GM19463 (cell line): Measurements from ENCODE around the gene GAL3ST1.
"Not testable (repeated sequence)": the region's sequence is repeated elsewhere in the genome, so short reads cannot be mapped to it uniquely, and the experiment has no call there.

Experiments used
- ATAC-seq: cut with Tn5 transposase; IDR thresholded peaks from one replicate; pipeline ENCODE4 v1.9.1; 2021; ENCODE audit warnings: mild to moderate bottlenecking, moderate library complexity; ENCODE audit not compliant: unreplicated experiment

Gene GAL3ST1

GRCh38 chr22:30596886-30597285 is 22.4 kb upstream of the GAL3ST1 start:
- ATAC-seq, result no peak

DNA sequence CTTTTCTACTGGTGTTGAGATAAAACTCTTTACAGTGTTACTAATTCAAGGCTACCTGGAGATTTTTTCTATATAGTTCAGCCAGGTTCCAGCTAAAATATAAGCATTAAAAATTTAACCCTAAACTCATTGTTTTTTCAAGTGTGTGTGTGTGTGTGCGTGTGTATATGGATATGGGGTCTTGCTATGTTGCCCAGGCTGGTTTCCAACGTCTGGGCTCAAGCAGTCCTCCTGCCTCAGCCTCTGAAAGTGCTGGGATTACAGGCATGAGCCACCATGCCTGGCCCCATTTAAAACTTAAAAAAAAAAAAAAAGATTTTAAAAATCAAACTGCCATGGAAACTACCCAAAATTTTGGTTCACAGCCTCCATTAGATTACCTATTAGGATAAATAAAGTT is 21.7 kb upstream of the GAL3ST1 start:
- no peak for ATAC-seq

- not testable (repeated sequence) for ATAC-seq
Measured at GRCh38 chr22:30592360-30592713, 17.9 kb upstream of the GAL3ST1 start.

DNA sequence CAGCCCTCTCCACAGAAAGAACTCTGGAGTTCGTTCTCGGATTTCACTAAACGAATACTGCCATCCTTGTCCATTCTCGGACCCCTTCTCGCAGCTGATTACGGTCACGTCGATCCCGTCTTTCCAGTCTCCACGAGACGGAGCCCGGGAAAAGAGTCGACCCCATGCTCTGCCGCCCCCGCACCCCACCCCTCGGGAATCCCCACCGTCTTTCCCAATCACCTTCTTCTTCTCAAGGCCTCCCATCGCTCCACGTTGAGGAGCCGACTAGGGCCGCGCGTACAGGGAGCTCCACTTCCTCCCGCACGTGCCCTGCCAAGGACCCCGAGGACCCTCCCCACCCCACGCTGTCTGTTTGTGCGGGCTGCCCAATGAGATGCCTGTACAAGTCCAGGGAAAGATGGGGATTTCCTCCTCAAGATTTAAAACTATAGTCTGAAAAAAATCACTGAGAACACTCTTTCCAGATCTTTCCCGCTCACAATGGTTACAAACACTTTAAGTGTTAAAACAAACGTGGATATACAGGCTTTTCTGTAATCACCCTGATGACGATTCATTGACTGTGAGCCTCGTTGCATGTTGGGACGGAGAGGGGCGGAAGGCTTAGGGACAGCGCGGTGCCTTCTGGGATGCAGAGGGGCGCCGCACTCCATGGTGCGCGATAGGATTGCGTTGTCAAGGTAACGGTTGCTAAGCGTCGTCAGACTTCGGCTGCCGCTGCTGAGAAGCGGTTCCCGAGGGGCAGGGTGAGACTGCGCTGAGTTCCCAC is 17.3 kb upstream of the GAL3ST1 start, which contains the start of gene PES1:
PES1 (minus strand) TSS at position 323 of the 772 bp plus-strand sequence; CDS start at position 246, 77 bp downstream.
- peak; percentile 98 for ATAC-seq

DNA sequence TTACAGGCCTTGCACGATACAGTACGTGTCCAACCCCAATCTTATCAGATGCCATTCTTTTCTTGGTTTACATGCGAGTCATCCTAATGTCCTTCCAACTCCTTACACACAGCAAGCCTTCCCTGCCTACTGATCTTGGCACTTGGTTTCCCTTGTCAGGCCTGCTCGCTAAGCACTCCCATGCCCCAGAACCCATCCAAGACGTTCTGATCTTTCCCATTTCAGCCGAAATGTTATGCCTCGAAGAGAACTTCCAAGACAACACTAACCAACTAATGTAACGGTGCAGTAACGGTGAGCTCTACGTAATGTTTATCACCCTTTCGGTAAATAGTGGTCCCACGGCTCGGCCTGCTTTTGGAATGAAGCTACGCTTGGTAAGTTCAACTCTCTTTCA is 16.7 kb upstream of the GAL3ST1 start:
- ATAC-seq, result no peak

DNA sequence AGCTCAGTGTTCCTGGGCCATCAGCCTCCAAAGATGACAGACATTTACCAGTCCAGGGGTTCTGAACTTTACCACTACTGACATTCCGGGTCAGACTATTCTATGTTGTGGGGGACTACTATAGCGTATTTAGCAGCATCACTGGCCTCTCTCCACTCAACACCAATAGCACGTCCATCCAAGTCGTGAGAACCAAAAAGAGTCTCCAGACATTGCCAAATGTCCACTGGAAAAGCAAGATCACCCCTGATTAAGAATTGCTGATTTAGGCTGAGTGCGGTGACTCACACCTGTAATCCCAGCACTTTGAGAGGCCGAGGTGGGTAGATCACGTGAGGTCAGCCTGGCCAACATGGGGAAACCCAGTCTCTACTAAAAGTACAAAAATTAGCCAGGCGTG is 11.9 kb upstream of the GAL3ST1 start:
- ATAC-seq, result no peak

DNA sequence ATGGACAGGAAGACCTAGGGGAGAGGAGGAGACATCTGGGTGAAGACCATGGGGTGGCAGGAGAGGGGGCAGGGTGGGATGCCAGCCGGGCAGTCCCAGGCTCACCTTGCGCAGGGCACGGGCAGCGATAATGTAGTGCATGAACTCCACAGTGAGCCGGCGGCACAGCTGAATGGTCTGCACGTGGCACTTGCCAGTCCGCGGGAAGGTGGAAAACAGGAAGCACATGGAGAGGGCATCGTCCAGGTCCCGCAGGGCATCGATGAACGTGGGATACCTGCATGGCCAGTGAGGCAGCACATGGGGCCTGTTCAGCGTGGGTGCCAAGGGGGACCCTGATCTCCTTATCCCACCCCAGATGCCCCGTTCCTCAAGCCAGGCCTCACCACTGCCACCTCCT is 10.0 kb upstream of the GAL3ST1 start:
- no peak for ATAC-seq

DNA sequence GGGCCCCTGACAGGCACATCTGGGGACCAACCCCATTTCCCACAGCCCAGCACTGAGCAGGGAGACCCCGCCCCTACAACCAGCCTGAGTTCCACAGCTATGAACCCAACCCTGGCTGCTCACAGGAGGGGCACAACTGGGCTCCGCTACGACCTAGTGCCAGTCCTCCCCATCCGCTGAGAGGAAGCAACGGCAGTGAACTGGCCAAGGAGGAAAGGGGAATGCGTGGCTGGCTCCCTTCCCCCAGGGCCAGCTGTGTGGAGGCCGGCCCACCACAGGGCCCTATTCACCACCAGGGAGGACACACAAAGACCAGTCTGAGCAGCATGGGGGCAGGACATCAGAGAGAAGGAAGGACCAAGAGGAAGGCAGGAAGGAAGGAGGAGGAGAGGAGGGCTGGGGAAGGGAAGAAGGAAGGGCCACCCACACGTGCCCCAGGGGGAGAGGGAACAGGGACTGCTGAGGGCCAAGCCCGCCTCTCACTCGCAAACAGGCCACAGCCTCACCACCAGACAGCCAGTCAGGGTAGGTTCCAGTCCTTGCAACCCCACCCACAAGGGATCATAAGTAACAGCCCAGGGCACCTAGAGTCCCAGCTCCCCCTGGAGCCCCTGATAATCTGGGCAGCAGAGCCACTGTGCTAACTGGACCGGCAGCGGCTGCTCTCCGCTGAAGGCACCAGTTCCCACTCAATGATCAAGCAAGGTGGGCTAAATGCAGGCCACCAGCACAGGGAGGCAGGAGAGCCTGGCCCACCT is 8.5 kb upstream of the GAL3ST1 start:
- ATAC-seq, result no peak

GRCh38 chr22:30582051-30582450 is 7.6 kb upstream of the GAL3ST1 start:
- no peak for ATAC-seq

- no peak for ATAC-seq
Measured at GRCh38 chr22:30580896-30581295, 6.4 kb upstream of the GAL3ST1 start.

DNA sequence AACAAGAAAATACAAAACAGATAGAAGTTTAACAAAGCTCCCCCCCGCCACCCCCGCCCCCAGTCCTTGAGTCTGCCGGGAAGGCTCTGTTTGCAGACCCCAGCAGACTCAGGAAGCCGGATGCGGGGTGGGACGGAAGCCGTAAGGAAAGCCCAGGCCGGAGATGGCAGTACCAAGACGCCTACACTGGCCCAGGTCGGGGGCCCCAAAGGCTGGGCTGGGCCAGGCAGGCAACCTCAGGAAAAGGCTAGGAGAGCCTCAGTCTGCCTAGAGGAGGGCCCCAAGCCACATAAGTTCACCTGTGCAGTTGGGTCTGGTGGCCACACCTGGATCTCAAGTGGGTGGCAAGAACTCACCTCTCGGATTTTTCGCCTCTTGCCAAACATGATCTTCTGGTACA is 4.0 kb upstream of the GAL3ST1 start:
- ATAC-seq, result no peak

DNA sequence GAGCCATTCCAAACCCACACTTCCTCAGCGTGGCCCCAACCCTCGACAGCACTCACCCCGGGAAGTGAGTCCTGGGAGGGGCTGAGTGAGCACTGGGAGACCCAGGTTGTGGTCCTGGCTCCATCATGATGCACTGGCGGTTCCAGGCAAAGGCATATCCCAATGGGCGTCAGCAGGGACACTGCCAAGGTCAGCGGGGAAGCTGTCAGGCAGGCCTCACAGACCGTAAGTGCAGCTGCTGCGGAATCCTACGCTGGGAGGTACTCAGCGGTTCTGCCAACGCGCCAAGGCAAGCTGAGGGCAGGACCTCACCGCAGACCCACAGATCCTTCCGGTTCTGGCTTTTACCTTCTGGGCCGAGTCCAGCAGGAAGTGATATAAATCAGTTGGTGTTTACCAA is 1.4 kb upstream of the GAL3ST1 start:
- ATAC-seq, result no peak

DNA sequence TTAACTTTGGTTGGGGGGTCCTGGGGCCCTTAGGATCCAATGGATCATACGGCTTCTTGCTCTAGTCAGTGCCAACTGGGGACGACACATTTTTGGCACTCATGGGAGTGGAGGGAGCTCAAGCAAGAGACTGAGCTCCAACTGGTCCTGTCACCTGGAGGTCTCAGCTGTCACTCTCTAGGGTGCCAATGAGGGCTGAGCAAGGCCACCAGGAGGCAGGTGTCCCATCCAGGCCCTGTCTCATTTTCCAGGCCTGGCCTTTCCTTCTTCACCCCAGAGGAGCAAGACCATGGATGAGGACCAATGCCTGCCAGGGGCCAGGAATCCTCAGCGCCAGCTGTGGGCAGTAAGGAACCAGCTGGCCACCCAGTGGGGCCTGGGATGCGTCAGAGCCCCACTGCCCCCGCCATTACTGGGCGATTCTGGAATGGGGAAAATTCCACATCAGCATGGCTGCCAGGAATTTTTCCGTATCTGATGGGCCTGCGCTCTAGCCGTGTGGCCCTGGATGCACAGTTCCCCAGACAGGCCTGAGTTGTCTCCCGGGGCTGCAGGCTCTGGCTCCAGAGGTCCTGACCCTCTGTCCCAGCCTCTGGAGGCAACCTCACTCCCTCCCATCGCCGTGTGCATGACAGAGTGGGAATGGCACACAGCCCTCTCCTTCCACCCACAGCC is 669 bp upstream of the GAL3ST1 start:
- ATAC-seq, result no peak

DNA sequence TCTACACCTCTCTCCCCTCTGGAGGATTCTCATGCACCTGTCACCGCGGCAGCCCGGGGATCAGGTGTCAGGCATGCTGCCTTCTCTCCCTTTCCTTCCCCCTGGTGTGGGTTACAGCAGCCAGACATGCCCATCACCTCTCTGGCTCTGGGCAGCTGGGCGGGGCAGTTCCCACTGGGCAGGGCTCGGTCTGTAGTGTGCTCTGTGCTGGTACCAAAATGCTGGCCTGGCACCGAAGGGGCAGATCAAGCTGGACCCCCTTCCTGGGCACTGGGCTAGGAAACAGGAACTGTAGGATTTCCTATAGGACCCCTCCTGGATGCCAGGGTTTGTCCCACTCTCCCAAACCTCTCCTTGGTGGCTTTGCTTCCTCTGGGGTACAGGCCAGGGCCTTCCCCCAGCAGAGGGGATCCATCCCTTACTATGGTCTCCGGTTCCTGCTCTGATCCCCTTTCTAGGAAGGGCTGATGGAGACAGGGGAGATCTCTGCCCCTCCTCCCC is 821 bp downstream of the GAL3ST1 start:
- ATAC-seq, result no peak

GRCh38 chr22:30572840-30573593 is 1.4 kb downstream of the GAL3ST1 start:
- ATAC-seq, result no peak

DNA sequence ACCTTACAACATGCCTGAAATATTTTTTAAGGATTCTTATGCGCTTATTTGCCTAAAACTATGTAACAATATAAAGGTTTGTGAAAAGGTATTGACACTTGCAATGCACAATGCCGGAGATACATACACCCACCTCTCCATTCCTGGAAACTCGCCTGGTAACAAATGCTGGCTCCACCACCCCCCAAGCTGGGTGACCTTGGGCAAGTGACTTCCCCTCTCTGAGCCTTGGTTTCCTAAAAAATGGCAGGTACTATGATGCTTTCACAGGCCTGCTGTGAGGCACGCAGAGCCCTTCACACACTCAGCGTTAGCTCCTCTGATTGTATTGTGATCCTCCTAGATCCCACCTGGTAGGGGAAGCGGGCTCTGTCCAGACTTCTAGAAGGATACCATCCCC is 2.3 kb downstream of the GAL3ST1 start:
- ATAC-seq, result no peak

DNA sequence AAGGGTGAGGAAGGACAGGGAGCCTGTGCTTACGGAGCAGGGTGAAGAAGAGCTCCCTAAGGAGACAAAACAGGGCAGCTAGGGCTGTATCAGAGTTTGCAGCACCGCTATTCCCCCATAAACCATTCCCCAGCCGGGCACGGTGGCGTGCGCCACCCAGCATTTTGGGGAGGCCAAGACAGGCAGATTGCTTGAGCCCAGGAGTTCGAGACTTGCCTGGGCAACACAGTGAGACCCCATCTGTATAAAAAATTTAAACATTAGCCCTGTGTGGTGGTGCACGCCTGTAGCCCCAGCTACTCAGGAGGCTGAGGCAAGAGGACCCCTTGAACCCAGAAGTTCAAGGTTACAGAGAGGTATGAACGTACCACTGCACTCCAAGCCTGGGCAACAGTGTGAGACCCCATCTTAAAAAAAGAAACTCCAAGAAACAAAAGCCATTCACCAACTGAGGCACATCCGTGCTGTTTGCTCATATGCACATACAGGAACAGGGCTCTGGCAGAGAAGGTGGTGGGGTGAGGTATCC is 4.7 kb downstream of the GAL3ST1 start:
- no peak for ATAC-seq

- ATAC-seq, result no peak
Measured at GRCh38 chr22:30568137-30568805, 6.2 kb downstream of the GAL3ST1 start.

DNA sequence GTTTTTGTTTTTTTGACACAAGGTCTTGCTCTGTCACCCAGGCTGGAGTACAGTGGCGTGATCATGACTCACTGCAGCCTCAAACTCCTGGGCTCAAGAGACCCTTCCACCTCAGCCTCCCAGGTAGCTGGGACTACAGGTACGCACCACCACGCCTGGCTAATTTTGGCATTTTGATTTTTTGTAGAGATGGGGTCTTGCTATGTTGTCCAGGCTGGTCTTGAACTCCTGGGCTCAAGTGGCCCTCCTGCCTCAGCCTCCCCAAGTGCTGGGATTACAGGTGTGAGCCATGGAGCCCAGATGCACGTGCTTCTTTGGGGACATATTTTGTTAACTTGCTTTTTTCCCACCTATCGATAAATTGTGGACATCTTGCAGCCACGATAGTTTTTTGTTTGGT is 7.2 kb downstream of the GAL3ST1 start:
- ATAC-seq, result not testable (repeated sequence)

GRCh38 chr22:30566125-30566524 is 8.3 kb downstream of the GAL3ST1 start:
- no peak for ATAC-seq
